Neural progenitor cell (in vitro differentiated cells): Measurements from ENCODE around the gene GUCY2C.

Experiments used
- EZH2 ChIP-seq: fragments of 200-600 bp; sonication (generic); IDR thresholded peaks from 2 replicates; pipeline ENCODE4 v1.6.1; 2017; ENCODE audit warnings: antibody characterized with exemption, mild to moderate bottlenecking, moderate library complexity
- TF ChIP-seq, protein P1 (sequence below): fragments of 200-600 bp; sonication (generic); IDR thresholded peaks from 2 replicates; pipeline ENCODE4 v1.5.1; 2017; ENCODE audit warnings: antibody characterized with exemption, mild to moderate bottlenecking

DNA sequence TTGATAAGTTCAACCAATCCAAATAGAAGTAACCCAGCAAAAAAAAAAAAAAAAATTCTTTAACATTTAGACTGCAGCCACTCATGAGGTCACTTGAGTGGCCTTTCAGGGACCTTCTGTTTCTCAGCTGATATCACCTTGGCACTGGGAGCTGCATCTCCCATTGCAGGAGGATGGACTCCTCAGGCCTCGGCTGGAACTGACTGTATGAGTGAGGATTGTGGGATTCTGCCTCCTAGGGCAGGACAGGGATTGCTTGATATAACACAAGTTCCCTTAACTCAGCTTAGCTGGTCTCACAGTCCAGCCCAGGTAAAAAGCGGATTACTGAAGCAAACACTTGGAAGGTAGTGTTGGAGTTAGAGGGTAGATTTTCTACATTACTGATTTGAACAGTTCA is 3.5 kb upstream of the GUCY2C start:
- TF ChIP-seq, protein P1, sequence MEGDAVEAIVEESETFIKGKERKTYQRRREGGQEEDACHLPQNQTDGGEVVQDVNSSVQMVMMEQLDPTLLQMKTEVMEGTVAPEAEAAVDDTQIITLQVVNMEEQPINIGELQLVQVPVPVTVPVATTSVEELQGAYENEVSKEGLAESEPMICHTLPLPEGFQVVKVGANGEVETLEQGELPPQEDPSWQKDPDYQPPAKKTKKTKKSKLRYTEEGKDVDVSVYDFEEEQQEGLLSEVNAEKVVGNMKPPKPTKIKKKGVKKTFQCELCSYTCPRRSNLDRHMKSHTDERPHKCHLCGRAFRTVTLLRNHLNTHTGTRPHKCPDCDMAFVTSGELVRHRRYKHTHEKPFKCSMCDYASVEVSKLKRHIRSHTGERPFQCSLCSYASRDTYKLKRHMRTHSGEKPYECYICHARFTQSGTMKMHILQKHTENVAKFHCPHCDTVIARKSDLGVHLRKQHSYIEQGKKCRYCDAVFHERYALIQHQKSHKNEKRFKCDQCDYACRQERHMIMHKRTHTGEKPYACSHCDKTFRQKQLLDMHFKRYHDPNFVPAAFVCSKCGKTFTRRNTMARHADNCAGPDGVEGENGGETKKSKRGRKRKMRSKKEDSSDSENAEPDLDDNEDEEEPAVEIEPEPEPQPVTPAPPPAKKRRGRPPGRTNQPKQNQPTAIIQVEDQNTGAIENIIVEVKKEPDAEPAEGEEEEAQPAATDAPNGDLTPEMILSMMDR: no peak
- no peak for TF ChIP-seq EZH2
